Activated T-helper 2 cell treated with anti-CD3 and anti-CD28 coated beads, Interferon-gamma antibody, Interleukin-2, Interleukin-4, amounts not matched to agents 10 μg/mL and 5 μg/mL and 100 μg/mL, durations not matched to agents 14 hours and 24 hours and 36 hours (primary cell): ENCODE results near the gene APOL4. TPM values are rescaled to one million over a fixed set of nuclear protein-coding genes. Genes with fewer than 3 reads are reported as not detected.
"Not testable (repeated sequence)": the region's sequence is repeated elsewhere in the genome, so short reads cannot be mapped to it uniquely, and the experiment has no call there.

Source experiments
- DNase-seq: peaks from one replicate; pipeline ENCODE4 v3.0.0; 2021; ENCODE audit warnings: low spot score
- H3K27ac Mint-ChIP-seq: one replicate; pipeline ENCODE4 v1.8.0; 2021; ENCODE audit warnings: mixed read lengths
- H3K27me3 Mint-ChIP-seq: one replicate; pipeline ENCODE4 v1.8.0; 2021; ENCODE audit warnings: low read depth, mixed read lengths
- H3K36me3 Mint-ChIP-seq: one replicate; pipeline ENCODE4 v1.8.0; 2021; ENCODE audit warnings: low read depth, mixed read lengths
- H3K4me1 Mint-ChIP-seq: one replicate; pipeline ENCODE4 v1.8.0; 2021; ENCODE audit warnings: low read depth, mixed read lengths
- H3K4me3 Mint-ChIP-seq: one replicate; pipeline ENCODE4 v1.8.0; 2021; ENCODE audit warnings: low read depth, mild to moderate bottlenecking, moderate library complexity, mixed read lengths
- H3K9me3 Mint-ChIP-seq: one replicate; pipeline ENCODE4 v1.8.0; 2021; ENCODE audit warnings: mixed read lengths
- intact Hi-C: fragments of 100-400 bp; cut with micrococcal nuclease; formaldehyde crosslinking; loops from one replicate; pipeline ENCODE4 v1.15.1; 2023
- total RNA-seq: library from RNA; stranded (reverse); gene quantifications from 2 replicates; pipeline ENCODE4 v1.2.3, GENCODE V29; 2022

APOL4 gene
- total RNA-seq, 1 donor from 2014 or later: 0.52 TPM

- Mint-ChIP-seq H3K27me3 (peaks cover 3% of the 10 kb centered on the region), H3K4me3 (no peak overlapping the region), H3K27ac (peak overlapping the region; percentile 17), H3K36me3 (no peaks in the 10 kb centered on the region), H3K4me1 (peaks cover 24% of the 10 kb centered on the region), H3K9me3 (no peaks in the 10 kb centered on the region)
- DNase-seq: no peak
- intact Hi-C loops: loop anchor here (5.0 kb wide), 1 partner anchor 79 kb away; no protein-coding TSS in a partner anchor
Measured at GRCh38 chr22:36198536-36198935, 3.1 kb downstream of the APOL4 start.

DNA sequence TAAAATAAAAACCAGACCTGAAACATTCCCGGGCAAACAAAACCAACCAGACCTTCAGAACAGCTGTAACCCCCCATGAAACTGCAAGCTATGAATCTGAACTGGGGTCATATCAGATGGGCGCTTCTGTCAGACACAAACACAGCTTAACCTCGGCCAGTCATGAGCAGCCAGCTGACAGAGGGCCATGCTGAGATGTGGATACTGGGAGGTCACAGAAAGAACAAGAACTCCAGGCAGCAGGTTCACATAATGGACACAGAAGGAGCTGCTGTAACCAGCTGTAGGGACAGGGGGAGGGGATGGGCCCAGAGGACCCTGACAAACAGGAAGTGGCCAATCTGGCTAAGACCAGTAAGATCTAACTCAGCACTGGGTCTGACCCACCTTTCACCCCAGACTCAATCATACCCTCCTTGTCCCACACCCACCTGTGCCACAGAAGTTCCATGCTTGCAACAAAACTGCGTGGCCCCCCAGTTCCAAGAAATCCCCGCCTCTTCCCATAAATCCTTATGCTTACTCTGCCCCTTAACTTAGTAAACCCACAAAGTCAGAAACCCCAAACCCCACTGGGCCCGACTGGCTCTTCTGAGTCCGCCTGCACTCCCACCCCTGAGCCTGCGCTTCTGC is 4.0 kb downstream of the APOL4 start:
- no peak for DNase-seq
- intact Hi-C loops: loop anchor here (5.0 kb wide), 1 partner anchor 80 kb away; no protein-coding TSS in a partner anchor
- H3K4me1 Mint-ChIP-seq: peaks cover 24% of the 10 kb centered on the region
- no peaks in the 10 kb centered on the region for H3K9me3 Mint-ChIP-seq
- H3K27ac Mint-ChIP-seq: peak overlapping the region; percentile 2
- no peaks in the 10 kb centered on the region for H3K36me3 Mint-ChIP-seq
- H3K4me3 Mint-ChIP-seq: no peak overlapping the region
- peaks cover 5% of the 10 kb centered on the region for H3K27me3 Mint-ChIP-seq

DNA sequence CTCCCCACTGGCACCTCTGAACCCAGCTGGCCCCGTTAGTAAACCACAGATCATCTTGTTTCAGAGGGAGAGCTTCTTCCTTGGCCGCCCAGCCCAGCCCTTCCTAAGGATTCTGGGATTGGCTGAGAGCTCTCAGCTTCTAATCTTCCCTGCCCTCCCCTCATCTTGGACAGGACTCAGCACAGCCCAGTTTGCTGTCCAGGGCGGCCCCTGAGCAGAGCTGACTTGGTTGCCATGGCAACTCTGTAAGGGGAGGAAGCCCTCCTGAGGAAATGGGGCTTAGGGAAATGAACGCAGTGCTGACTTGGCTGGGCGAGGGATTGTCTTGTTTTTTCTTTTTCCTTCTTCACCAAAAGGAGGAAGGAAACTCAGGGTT is 4.6 kb downstream of the APOL4 start:
- peaks cover 5% of the 10 kb centered on the region for H3K27me3 Mint-ChIP-seq
- H3K36me3 Mint-ChIP-seq: no peaks in the 10 kb centered on the region
- DNase-seq: no peak
- H3K4me3 Mint-ChIP-seq: no peak overlapping the region
- peaks cover 24% of the 10 kb centered on the region for H3K4me1 Mint-ChIP-seq
- H3K27ac Mint-ChIP-seq: no peak overlapping the region
- H3K9me3 Mint-ChIP-seq: no peaks in the 10 kb centered on the region
- intact Hi-C loops: loop anchor here (5.0 kb wide), 1 partner anchor 80 kb away; no protein-coding TSS in a partner anchor

DNA sequence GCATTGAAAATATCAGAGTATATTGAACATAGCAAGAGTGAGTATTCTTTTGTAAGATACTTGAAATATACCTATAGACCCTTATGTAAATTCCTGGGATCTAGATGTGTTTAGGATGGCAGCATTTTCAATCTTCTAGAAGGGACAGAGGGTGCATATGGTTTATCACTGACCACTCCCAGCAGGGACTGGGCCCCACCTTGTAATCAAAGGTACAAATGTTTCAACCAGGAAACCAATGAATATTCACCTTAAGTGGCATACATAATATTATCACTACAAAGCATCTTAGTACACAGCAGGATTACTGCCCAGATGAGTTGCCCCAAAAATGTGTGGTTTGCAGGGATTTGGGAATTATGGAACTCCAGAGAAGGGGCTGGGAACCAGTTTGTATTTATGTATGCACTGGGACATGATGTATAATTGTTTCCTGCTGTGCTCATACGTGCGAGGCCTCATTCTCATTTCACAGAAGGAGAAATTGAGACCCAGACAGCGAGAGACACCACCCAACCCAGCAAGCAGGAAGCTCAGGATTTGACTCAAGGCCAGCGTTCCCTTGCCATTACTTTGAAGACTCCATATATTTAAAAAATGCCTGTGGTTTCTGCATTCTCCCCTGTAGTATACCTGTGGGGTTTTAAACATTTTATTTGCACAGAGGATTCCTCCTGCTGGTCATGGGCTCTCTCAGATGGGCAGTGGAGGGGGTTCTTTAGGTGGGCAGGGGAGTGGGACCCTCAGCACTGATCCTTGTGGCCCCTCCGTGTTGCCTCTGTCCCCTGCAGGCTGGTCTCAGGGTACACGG is 5.2 kb downstream of the APOL4 start:
- Mint-ChIP-seq H3K4me3 (no peak overlapping the region), H3K36me3 (no peaks in the 10 kb centered on the region), H3K4me1 (peaks cover 24% of the 10 kb centered on the region), H3K27me3 (peaks cover 5% of the 10 kb centered on the region), H3K9me3 (no peaks in the 10 kb centered on the region), H3K27ac (peak overlapping the region; percentile 15)
- intact Hi-C loops: loop anchor here (5.0 kb wide), 1 partner anchor 81 kb away; no protein-coding TSS in a partner anchor
- no peak for DNase-seq

- no peak for DNase-seq
- no peak overlapping the region for H3K27ac Mint-ChIP-seq
- intact Hi-C loops: loop anchor here (5.0 kb wide), 1 partner anchor 82 kb away; no protein-coding TSS in a partner anchor
- no peaks in the 10 kb centered on the region for H3K36me3 Mint-ChIP-seq
- no peak overlapping the region for H3K4me3 Mint-ChIP-seq
- no peaks in the 10 kb centered on the region for H3K9me3 Mint-ChIP-seq
- peaks cover 5% of the 10 kb centered on the region for H3K27me3 Mint-ChIP-seq
- H3K4me1 Mint-ChIP-seq: peaks cover 24% of the 10 kb centered on the region
Measured at GRCh38 chr22:36194971-36195370, 6.6 kb downstream of the APOL4 start.

DNA sequence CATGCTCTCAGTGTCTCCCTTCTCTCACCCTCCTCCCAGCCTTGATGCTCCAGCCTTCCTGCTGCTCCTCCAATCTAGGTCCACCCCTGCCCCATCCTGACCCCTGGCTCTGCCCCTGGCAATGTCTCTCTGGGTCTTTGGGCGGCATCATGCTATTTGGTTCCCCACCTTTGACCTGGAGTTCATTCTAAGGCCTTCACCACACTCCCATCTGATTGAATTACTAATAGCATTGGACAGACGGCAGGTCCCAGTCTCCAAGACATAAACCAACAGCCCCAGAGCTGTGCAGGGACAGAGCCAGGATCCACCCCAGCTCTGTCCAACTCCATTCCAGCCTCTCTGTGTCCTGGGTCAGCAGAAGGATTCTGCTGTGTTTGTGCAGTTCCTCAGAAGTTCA is 7.2 kb downstream of the APOL4 start:
- intact Hi-C loops: no loop called here
- Mint-ChIP-seq H3K4me3 (no peak overlapping the region), H3K36me3 (no peaks in the 10 kb centered on the region), H3K27ac (no peak overlapping the region), H3K9me3 (no peaks in the 10 kb centered on the region), H3K27me3 (peaks cover 5% of the 10 kb centered on the region), H3K4me1 (peaks cover 24% of the 10 kb centered on the region)
- DNase-seq: no peak

- peaks cover 24% of the 10 kb centered on the region for H3K4me1 Mint-ChIP-seq
- H3K9me3 Mint-ChIP-seq: no peaks in the 10 kb centered on the region
- H3K4me3 Mint-ChIP-seq: no peak overlapping the region
- DNase-seq: no peak
- intact Hi-C loops: no loop called here
- H3K27ac Mint-ChIP-seq: no peak overlapping the region
- H3K36me3 Mint-ChIP-seq: no peaks in the 10 kb centered on the region
- H3K27me3 Mint-ChIP-seq: peaks cover 5% of the 10 kb centered on the region
Measured at GRCh38 chr22:36193577-36193976, 8.0 kb downstream of the APOL4 start.

- no peaks in the 10 kb centered on the region for H3K36me3 Mint-ChIP-seq
- H3K4me1 Mint-ChIP-seq: peaks cover 20% of the 10 kb centered on the region
- H3K27me3 Mint-ChIP-seq: peaks cover 5% of the 10 kb centered on the region
- H3K4me3 Mint-ChIP-seq: no peak overlapping the region
- intact Hi-C loops: no loop called here
- no peaks in the 10 kb centered on the region for H3K9me3 Mint-ChIP-seq
- no peak for DNase-seq
- H3K27ac Mint-ChIP-seq: no peak overlapping the region
Measured at GRCh38 chr22:36193171-36193570, 8.4 kb downstream of the APOL4 start.

- intact Hi-C loops: no loop called here
Measured at GRCh38 chr22:36192542-36192941, 9.1 kb downstream of the APOL4 start.

GRCh38 chr22:36191106-36191836 is 10.3 kb downstream of the APOL4 start:
- Mint-ChIP-seq H3K4me3 (no peak overlapping the region), H3K27me3 (peaks cover 5% of the 10 kb centered on the region), H3K4me1 (peaks cover 8% of the 10 kb centered on the region), H3K27ac (no peak overlapping the region), H3K36me3 (no peaks in the 10 kb centered on the region), H3K9me3 (no peaks in the 10 kb centered on the region)
- intact Hi-C loops: no loop called here
- DNase-seq: no peak

More at GRCh38 chr22:36192542-36192941, 9.1 kb downstream of the APOL4 start:
- peaks cover 14% of the 10 kb centered on the region for H3K4me1 Mint-ChIP-seq
- H3K27ac Mint-ChIP-seq: no peak overlapping the region
- H3K27me3 Mint-ChIP-seq: peaks cover 5% of the 10 kb centered on the region
- no peak overlapping the region for H3K4me3 Mint-ChIP-seq
- no peak for DNase-seq
- H3K9me3 Mint-ChIP-seq: no peaks in the 10 kb centered on the region
- H3K36me3 Mint-ChIP-seq: no peaks in the 10 kb centered on the region

DNA sequence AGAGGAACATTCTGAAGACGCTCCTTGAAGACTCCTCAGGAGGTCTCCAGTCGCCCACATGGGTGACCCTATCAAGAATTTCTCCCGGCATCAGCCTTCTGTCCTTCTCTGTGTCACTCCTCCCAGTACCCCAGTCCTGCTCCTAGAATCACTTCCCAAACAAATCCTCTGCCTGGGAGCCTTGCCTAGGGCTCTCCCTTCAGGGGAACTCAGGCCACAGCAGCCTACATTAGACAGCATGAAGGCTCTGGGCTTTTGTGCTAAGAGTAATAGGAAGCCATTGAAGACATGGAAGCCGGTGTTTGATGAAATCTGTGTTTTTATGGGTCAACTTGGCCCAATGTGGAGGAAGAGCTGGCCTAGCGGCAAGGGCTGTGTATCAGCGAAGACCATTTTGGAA is 13.7 kb downstream of the APOL4 start:
- DNase-seq, H3K27me3 Mint-ChIP-seq, intact Hi-C loops, H3K36me3 Mint-ChIP-seq, H3K27ac Mint-ChIP-seq, H3K4me1 Mint-ChIP-seq, H3K4me3 Mint-ChIP-seq, H3K9me3 Mint-ChIP-seq: not testable (repeated sequence)

DNA sequence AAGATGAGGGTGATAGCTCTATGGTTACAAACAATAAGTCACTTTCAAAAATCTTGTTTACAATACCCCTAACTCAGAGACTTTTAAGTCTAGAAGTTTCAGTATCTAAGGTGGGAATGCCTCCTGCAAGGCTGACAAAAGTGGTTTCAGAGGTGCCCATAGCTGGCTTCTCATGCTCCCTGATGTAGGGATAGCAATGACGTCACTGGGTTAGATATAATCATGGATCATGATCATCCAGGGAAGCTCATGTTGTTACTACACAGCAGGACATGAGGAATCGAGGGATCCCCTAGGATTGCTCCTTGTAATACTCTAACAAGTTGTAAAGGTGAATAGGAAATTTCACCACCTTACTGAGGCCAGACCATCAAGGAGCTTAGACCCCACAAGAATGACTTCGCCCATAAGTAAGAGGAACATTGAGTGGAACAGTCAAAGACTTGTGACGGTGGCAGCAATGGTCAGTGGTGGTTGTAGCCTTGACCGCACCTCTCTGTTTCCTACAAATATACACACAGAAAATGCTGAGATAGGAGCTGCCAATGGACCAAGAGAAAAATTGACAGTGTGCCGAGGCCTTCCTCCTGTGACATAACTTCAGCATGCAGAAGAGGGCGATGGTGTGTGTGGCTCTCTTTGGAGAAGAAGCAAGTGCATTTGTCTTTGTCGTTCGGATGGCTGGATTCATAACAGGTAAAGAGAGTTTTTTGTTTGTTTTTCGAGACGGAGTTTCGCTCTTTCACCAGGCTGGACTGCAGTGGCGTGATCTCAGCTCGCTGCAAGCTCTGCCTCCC is 15.6 kb downstream of the APOL4 start:
- Mint-ChIP-seq H3K27me3 (peaks cover 2% of the 10 kb centered on the region), H3K27ac (no peak overlapping the region), H3K4me3 (no peak overlapping the region), H3K9me3 (no peaks in the 10 kb centered on the region), H3K36me3 (no peaks in the 10 kb centered on the region), H3K4me1 (no peaks in the 10 kb centered on the region)
- intact Hi-C loops: no loop called here
- DNase-seq: no peak
